Measurements from ENCODE around the gene RAB3C.
A peak's percentile ranks its signal among the peaks of the same experiment; 100 is the strongest.

The RAB3C gene

DNA sequence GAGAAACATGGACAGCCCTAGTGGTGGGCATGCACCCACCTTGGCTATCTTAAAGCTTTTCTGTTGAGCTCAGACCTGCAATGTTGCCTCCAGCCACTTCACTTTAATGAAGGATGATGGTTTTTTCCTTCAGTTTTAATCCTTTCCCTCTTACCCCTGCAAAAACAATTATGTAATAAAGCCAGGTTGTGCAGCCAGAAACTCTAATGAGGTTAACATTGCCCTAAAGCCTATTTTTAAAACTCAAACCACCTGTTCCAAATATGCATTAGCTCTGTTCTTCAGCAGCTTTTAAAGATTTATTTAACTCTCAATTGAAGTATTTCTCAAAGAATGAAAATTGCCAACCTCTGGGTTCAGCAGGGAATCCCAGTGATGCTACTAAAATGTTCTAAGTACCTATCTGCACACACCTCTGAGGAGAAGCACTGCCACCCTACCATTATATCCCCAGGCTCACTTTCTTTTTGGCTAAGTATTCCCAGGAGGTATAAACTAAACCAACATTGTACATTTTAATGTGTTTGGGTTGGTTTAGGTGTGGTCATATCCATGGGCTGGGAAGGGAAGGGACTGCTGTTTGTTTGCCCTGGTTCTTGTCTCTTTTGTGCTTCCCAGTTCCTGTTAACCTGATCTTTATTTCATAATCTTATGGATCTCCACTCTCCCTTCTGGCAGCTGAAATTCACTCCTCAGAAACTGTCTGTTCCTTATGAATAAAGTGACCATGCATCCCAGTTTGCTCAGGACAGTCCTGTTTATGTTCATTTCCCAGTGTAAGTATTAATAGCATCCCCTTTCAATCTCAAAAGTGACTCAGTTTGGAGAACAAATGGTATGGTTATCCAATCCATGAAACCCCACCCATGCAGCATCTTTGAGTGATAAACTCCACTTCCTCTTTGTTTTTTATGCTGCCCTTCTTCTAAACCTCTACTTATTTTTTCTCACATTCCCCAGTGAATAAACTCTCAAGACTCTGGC lies 251.7 kb downstream of the RAB3C start:
- DNase-seq (ENCODE audit: low read depth), result no peak

DNA sequence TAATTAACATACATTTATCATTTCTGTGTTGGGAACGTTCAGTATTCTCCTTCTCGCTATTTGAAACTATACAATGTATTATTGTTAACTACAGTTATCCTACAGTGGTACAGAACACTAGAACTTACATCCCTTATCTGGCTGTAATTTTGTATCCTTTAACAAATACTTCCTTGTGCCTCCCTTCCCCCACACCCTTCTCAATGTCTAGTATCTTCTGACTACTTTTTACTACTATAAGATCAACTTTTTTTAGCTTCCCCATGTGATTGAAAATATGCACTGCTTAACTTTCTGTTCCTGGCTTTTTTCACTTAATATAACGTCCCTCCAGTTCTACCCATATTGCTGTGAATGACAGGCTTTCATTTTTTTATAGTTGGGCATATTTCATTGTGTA lies 253.5 kb downstream of the RAB3C start:
- DNase-seq (ENCODE audit: low read depth), result no peak

DNA sequence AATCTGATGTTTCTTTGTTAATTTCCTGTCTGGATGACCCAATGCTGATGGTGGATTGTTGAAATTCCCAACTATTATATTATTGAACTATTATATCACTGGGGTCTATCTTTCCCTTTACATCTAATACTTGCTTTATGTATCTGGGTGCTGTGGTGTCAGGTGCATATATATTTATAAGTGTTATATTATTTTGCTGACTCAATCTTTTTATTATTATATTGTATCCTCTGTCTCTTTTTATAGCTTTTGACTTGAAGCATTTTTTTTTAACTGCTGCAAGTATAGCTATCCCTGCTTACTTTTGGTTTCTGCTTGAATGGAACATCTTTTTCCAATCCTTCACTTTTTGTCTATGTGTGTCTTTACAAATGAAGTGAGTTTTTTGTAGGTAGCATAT lies 255.9 kb downstream of the RAB3C start:
- DNase-seq (ENCODE audit: low read depth), result no peak

DNA sequence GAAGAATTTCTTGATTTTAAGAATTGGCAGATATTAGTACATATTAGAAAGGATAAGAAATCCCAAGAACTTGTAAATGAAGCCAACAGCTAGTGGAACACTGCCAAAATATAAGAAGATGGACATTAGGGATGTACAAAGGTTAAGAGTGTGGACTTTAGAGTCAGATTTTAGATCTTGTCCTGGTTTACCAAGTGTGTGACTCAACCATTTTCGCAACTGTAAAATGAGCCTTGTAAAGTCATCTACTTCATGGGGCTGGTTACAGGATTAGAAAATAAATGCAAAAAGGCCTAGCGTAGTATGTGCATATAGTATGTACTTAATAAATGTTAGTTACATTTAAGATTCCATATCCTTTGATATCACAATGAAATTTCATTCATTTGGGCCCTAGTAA lies 260.0 kb downstream of the RAB3C start:
- no peak for DNase-seq (ENCODE audit: low read depth)

DNA sequence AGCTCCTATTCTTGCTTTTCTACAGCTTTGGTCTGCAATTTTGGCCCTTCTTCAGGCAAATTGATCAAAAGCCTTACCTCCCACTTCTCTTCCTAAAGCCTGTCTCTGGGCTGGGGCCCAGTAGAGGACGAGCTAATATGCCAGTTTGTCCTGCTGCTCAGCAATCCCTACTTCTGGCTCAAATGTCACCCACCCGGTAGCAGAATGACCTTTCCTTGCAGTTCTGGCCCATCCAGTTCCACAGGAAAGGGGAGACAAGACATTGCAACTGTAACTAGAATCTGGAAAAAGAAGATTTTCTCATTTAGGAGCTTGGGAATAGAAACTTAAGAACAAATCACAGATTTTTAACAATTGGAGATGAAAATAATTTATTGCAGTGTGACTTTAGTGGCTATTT lies 261.5 kb downstream of the RAB3C start:
- DNase-seq (ENCODE audit: low read depth), result no peak

DNA sequence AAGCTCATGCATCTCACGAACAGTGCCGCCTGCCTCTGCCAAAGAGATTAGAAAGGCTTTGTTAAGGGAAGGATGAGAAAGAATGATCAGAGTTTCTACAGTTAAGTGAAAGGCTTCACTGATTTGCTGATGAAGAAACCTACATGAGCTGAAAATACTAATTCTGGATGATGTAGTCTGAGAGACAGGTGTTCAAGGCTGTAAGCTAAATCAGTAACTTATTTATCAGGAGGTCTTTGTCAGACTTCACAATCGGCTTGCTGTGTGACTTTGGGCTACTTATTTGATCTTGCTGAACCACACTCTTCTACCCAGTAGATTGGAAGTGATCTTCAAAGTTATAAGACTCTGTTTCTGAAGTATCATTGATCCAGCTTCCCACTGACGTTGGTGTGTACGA lies 264.2 kb downstream of the RAB3C start:
- no peak for DNase-seq (ENCODE audit: low read depth)

DNA sequence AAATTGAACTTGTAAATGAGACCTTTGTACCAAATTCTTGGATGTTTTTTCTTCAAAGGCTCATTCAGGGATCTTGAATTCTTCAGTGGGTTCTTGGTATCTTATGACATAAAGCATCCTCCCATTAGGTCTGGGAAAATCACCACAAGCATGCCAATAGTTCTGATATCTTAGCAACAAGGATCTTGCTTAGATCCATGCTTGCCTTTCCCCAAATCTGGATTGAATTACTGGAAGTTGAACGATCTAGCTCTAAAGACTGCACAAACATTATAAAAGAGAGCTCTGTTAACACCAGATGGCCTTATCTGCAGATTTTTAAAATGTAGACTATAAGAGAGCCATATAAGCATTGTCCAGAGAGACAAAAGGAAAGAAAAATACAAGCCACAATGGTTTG lies 266.3 kb downstream of the RAB3C start:
- DNase-seq (ENCODE audit: low read depth), result no peak

DNA sequence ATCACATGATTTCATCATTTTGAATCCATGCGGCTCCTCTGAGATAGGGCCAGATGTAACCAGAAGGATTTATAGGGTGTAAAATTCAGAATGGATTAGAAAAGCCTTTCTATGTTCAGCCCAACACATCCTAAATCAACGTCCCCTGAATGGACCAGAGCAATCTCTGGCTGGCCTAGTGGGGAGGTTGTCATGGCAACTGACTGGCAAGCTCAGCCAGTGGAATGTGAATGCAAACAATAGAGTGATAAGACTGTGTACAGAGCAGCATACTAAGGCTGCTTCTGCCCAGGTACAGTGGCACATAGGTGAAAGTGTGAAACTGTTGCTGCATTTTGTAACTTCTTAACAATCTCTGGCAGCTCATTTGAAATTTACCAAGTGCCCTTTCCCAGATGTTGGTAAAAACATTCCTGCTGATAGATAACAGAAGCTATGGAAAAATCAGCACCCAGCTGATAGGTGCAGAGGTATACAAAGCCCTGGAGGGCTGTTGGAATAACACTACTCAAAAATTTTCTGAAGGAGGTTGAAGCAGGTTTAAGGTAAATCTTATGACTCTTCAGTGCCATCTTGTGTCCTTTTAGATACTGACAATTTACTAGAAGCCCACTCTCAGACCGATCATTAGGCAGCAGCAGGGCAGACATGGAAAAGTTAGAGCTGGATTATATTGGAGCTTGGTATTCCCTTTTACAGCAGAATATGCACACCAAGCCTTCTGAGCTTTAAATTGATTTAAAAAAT lies 267.2 kb downstream of the RAB3C start:
- DNase-seq (ENCODE audit: low read depth), result no peak

DNA sequence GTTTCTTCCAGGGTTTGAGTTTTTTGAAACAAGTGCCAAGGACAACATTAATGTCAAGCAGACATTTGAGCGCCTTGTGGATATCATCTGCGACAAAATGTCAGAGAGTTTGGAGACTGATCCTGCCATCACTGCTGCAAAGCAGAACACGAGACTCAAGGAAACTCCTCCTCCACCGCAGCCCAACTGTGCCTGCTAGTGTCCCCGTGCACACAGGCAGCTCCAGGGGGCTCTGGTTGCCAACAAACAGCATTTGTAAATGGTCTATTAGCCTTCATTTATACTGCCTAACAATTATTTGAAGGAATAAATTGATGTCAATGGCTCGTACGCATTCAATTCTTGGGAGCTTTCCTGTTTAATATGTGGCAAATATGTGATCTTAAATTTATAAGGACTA lies 268.3 kb downstream of the RAB3C start:
- no peak for DNase-seq (ENCODE audit: low read depth)

DNA sequence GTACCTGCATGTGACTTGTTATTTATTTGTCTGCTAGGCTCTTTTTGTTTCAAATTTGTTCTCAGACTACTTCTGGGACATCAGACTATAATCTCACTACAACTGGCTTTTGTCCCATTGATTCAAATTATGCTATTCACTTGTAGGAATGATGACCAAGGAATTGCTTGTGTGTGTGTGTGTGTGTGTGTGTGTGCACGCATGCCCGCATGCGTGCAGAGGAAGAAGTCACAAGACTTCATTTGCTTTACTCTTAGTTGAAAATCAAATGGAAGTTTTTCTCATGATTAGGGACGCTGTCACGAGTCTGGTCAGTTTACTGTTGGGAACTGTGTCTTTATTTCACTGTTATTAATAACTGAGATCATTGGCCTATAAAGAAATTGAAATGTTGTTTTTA lies 268.7 kb downstream of the RAB3C start:
- no peak for DNase-seq (ENCODE audit: low read depth)

DNA sequence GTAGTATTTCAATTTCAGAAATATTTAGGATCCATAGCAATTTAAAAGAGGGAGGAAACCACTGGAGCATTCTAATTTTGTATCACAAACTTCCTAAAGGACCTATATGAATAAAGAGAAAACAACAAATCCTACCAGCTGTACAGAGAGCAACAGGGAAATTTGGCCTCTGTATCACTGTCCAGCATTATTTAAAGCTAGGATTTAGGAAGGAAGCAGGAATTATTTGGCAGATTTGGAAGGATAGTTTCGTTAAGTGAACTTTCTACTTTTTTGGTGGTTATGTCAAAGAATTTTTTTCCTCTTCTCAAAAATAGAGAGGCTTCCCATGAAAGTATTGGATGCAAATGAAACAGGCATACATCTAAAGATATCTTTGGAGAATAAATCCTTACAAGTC lies 269.7 kb downstream of the RAB3C start:
- DNase-seq (ENCODE audit: low read depth), result no peak

DNA sequence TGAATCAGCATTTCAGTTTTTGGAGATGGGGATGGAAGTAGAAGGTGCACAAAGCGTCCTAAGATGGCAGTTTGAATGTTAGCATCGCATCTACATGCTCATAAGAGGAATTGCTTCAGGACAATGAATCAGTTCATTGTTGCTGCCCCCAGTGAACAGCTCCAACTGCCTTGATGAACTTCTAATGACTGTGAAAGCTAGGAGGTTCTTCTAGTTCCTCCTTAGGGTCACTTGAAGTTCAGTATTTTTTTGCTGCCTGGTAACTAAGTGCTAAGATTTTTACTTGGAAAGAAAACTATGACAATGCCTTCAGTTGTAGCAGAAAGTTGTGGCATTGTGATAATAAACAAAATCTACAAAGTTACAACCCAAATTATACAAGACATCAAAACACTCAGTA lies 271.6 kb downstream of the RAB3C start:
- DNase-seq (ENCODE audit: low read depth), result no peak

DNA sequence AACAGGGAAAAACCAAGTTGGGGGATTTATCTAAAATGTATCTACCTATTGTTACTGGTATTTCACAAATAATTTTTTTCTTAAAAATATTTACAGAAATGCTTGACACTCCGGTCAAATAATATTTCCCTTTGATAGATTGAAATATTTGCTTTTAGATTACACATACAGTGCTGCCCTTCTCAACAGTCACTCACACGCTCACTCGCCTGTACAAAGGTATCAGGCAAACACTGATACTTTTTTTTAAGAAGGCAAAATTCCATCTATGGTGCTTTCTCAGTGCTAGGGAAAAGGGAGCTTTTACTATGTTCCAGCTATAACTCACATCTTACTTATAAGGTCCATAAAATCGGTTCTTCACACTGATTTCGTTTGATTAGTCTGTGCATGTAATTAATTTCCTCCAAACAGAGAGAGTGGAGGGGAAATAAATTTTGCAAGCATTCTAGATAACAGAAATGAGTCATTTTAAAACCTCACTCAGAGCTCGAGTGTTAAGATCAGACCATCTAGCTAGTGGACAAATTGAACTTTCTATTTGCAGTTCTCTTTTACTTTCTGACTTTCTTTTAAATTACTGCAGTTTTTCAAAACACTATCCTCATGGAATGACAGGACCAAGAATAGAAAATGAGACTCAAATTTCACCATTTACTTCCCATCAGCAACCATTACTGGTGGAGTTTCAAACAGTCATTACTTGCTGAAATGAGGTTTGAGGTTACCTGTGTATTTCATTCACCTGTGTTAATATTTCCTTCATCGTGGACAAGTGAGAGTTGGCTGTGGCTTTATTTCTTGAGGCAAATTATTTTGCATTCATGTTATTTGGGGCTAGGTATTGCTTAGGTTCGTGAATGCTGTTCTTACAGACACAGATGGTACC lies 273.2 kb downstream of the RAB3C start:
- DNase-seq (ENCODE audit: low read depth), result no peak

DNA sequence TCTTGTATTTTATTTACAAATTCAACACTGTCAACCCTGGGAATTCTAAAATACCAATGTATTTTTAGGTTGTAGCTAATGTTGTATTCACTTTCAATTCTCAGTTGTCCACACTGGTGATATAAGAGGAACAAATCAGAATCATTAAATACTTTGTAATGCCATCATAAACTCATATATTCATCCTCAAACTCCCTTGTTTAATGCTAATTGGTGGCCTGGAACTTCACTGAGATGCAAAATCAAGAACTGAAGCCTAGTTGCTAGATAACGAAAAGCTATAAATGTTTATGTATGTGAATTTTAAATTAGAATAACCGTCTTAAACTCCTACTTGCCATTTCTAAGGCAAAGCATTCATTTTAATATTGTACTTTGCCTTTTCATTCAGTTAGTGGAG lies 274.7 kb downstream of the RAB3C start:
- DNase-seq (ENCODE audit: low read depth), result no peak

DNA sequence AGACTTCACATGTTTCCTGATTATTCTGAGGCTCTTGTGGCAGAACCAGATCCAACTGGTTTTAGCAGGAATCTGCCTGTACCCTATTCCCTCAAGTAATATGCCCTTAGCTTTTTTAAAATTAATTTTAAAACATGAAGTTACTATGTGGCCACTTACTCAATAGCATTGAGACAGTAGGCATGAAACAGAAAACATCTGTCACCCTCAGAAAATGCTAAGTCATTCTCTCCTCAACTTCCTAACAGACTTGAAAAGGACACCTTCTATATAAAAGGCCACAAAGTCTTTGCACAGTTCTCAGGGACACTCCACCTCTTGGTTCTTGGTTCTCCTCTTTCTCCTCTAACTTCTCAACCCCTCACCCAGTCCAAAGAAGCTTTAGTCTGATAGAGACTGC lies 277.8 kb downstream of the RAB3C start:
- DNase-seq (ENCODE audit: low read depth), result no peak

DNA sequence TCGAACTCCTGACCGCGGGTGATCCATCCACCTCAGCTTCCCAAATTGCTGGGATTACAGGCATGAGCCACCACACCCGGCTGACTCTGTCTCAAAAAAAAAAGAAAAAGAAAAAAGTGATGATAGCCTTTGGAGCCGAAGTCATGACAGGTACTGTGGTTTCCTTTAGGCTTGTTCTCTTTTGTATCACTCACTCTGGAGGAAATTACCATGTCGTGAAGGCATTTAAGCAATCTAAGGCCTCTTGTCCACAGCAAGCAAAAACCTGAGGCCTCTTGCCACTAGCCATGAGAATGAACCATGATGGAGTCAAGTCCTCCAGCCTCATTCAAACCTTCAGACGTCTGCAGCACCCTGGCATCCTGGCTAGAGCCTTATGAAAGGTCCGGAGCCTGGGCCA lies 286.1 kb downstream of the RAB3C start:
- no peak for DNase-seq (ENCODE audit: low read depth)

DNA sequence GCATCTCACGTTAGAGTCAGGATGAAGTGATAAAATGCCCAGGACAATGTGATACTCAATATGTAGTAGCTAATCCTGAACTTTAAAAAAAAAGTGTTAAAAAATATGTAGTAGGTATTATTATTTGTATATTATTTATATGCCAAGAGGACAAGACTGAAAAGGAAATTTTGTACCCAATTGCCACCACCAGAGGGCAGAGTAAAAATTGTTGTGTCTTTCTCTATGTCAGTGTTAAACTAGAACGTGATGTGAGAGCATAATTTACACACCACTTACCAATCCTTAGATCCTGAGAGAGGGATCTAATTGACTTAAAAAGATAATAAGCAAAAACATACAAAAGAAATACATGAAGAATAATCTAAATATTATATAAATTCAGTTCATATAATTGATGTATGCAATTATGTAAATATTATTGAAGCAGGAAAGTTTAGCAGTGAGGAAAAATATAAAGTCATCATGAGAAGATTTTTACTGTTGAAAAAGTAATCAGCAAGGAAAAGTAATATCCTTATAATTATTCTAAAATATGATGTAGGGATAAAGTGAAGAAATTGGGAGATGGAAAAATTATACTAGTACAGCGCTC lies 288.9 kb downstream of the RAB3C start:
- peak; percentile 9 for DNase-seq (ENCODE audit: low read depth)

DNA sequence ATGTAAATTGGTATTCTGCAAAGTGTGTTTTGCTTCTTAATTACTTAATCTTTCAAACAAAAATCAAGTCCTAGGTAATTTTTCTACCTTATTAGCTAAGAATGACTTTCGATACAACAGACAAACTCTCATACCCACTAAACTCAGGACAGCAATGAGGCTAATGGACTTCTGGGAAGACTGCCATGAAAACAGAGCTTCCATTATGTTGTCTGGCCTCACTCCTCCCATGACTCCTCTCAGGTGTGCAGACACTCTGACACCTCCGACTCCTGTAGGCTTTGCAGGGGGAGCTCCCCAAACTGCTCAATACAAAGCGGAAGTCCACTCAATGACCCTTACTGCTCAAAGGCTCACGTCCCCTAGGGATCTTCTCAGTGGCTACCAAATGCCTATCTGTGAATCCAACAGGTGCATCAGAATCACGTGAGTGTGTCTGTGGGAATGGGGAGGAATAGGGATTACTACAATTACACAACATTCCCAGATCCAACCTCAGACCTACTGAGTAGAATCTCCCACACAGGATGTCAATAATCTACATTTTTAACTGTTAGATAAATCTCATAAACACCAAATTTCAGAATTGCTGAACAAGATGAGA lies 289.9 kb downstream of the RAB3C start:
- no peak for DNase-seq (ENCODE audit: low read depth)

DNA sequence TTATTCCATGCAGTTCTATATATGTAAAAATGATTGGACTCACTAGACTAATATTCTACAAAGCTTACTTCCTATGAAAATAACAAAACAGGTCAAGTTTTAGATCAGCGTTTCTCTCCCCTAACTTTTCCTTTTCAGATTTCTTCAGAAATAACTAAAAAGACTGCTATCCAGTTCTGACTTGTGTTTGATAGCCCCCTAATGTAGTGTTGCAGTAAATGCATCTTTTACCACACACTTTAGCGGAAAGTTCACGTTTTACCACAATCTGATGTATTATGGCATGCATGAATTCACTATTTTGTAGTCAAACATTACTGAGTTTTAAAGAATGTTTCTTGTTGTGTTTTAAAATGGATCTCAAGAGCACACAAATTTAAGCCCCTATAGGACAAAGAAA lies 292.7 kb downstream of the RAB3C start:
- no peak for DNase-seq (ENCODE audit: low read depth)

DNA sequence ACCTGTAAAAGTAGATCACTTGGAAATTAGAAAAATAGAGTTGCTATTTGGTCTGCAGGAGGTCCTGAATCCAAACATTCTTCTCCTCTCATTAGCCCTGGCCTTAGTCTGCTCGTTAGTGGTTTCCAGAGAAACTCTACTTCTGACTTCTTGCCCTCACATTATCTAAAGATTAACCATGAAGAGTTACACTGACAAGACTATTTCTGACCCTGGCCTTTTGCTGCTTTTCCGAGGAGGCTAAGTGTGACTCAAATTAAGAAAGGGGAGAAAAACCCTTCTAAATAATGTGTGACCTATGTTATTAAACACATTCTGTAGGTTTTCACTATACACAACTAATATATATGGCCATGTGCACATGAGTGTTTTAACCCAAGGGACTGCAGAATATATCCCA lies 302.4 kb downstream of the RAB3C start:
- no peak for DNase-seq (ENCODE audit: low read depth)
